Stimulated activated CD8-positive, alpha-beta memory T cell treated with anti-CD3 and anti-CD28 coated beads, Interleukin-7, amount 100 ng/mL, for 4 hours (primary cell): Measurements from ENCODE around the gene COL18A1.
A peak's percentile ranks its signal among the peaks of the same experiment; 100 is the strongest.
"Not testable (repeated sequence)": the region's sequence is repeated elsewhere in the genome, so short reads cannot be mapped to it uniquely, and the experiment has no call there.

Experiments used
- DNase-seq, 2 donors: peaks; one replicate each; pipeline ENCODE4 v3.0.0-alpha.2; 2020; ENCODE audit warnings: low read depth in 2 of 2

COL18A1 gene

DNA sequence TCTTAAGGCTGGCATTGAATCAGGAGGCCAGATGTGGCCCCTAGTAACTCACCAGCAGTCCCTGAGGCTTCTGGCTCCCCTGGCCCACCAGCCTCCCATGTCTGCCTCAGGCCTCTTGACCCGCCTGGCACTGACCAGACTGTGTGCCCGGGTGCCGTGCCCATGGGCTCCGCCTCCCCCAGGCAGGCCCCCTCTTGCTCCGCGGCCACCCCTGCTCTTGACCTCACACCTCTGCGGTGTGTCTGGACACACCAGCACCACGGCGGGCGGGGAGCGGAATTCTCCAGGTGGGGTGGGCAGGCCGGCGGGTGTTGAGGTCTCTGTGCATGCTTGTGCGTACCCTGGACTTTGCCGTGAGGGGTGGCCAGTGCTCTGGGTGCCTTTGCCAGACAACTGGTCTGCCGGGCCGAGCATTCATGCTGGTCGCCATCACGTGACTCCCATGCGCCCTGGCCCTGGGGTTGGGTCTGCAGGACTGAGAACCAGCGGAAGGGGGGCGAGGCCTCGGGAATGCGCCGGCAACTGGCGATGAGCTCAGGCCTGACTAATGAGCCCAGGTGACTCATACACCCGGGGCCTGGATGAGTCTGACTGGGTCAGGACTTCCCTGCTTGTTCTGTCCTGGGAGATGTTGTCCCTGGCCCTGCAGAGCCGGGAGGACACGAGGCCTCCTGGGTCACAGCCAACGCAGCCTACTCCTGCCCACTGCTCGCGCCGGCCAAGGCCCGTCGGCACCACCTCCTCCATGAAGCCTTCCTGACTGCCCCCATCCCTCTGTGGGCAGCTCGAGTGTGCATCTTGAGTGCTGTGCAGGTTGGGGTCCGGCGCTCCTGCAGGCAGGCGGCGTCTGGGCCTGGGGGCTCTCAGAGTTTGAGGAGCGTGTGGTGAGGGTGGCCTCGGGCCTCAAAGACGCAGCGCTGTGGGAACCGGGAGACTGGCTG is 22.6 kb downstream of the COL18A1 start:
- no peak for DNase-seq

GRCh38 chr21:45428534-45428933 is 23.6 kb downstream of the COL18A1 start:
- no peak for DNase-seq

- DNase-seq: no peak
These were observed 24.5 kb downstream of the COL18A1 start for GRCh38 chr21:45429221-45430175.

GRCh38 chr21:45430521-45431501 is 25.8 kb downstream of the COL18A1 start:
- DNase-seq: no peak

DNA sequence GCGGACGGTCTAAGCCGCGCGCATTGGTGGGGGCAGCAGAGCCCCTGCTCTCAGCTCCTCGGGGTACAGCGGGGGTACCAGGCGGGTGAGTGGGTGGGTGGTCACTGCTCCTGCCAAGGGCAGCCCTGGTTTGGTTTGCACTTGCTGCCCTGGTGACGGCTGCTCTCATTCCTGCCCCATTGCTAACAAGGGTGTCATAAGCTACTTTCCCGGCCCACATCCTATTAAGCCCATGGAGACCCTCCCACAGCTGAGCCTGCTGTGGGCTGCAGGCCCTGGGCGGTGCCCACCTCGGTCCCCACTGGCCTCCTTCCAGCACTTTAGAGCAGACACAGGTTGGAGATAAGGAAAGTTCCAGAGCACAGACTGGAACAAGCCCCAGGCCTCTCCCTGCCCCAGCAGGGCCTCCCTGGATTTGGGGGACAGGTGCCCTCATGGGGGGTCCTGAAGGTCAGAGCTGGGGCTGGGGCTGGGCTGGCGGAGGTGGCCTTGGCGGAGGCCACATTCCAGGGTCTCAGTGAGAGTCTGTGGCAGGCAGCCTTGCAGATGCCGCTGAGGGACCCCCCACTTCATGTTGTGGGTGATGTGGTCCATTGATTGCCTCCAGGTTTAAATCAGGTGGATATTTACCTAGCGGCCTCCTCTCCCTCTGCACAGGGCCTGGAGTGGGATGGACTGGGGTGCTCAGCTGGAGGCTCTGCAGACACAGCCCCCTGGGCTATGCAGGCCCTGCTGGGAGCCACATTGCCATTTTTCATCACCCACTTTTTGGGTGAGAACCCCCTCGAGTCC is 27.0 kb downstream of the COL18A1 start:
- DNase-seq: no peak

GRCh38 chr21:45432575-45433255 is 27.8 kb downstream of the COL18A1 start:
- no peak for DNase-seq

GRCh38 chr21:45433301-45433700 is 28.3 kb downstream of the COL18A1 start:
- DNase-seq: no peak

- no peak for DNase-seq
These were observed 29.1 kb downstream of the COL18A1 start for GRCh38 chr21:45433911-45434644.

DNA sequence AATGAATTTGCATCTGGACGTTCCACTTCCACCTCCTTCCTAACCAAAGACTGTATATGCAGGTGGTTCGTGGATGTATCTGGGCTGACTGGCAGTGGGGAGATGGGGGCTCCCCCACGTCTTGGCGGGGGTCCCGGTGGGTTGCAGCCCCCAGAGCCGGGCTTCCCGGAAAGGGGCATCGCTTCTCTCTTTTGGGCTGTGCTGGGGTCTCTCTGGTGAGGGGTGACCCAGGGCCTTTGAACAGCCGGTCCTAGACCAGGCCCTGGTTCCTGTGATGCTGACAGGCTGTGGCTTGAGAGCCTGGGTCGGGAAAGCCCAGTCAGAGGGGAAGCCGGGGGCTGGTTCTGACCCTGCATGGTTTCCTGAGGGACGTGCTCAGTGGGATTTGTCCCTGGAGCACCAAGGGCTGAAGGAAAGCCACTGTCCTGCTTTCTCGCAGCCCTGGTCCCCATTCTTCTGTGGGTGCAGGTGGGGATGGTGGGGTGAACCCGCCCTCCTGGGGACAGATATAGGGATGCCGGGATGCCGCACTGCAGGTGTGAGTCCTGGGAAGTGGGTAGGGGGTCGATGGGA is 29.8 kb downstream of the COL18A1 start:
- no peak for DNase-seq

- no peak for DNase-seq
These were observed 30.5 kb downstream of the COL18A1 start for GRCh38 chr21:45435405-45435981.

GRCh38 chr21:45436351-45437065 is 31.5 kb downstream of the COL18A1 start:
- no peak for DNase-seq

DNA sequence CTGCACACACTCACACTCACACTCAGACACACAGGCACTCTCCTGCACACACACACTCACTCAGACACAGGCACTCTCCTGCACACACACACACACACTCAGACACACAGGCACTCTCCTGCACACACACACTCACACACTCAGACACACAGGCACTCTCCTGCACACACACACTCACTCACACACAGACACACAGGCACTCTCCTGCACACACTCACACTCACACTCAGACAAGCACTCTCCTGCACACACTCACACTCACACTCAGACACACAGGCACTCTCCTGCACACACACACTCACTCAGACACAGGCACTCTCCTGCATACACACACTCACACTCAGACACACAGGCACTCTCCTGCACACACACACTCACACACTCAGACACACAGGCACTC is 32.9 kb downstream of the COL18A1 start:
- DNase-seq: not testable (repeated sequence)

- DNase-seq: no peak
These were observed 33.6 kb downstream of the COL18A1 start for GRCh38 chr21:45438391-45439145.

DNA sequence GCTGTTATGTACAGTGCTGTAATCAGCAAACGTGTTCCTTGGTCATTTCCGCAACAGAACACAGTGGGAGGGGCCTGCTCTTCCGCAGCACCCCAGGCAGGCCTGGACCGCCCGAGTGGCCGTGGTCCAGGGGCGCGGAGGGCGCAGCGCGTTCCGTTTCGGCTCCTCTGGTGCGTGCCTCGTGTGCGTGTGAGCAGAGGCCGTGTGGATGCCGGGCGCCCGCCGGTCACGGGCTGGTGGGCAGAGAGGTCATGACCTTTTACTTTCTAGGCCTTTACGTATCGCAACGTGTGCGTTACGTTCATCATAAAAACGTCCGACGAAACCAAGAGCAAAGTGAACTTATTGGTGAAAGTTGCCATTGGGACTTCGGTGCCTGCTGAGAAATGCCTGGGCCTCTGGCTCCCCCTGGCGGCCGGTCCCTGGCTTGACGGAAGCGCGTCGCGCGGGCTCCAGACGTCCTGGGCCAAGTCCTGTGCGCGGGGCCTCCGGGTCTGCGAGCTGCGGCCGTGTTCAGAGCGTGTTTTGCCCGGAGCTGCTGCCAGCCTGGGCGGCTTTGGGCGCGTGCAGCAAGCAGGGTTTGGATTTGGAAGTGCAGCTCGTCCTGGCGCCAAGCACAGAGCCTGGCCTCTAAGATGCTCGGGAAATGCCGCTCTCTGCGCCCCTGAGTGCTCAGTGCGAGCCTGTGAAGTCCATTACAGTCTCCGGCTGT is 34.4 kb downstream of the COL18A1 start:
- DNase-seq: peak; percentile 62 to 69

DNA sequence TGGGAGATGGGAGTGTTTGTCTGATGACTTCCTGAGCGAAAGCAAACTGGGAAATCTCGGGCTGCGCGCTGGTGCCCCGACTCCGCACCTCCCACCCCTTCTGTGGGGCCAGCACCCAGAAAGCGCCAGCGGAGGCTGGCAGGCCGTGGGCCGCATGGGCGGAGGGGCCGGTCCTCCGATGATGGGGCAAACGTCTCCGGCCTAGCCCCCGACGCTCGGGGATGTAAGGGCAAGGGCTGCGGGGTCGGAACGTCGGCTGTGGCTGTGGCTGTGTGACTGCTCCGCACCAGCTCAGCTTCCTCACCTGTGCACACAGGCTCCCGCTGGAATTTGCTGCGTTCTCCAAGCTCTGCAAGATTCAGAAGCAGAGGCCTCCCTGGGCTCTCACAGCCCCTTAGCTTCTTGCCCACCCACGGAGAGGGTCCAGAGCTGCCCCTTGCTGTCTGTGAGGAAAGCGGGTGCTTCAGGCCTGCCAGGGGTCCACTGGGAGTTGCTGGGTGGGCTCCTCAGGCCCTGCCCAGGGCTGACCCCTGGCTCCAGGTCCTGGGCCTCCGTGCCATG is 35.0 kb downstream of the COL18A1 start:
- no peak for DNase-seq

- no peak for DNase-seq
These were observed 35.9 kb downstream of the COL18A1 start for GRCh38 chr21:45440736-45441350.
